Caco-2 (cell line): Measurements from ENCODE around the gene WDR46. TPM values are rescaled to one million over a fixed set of nuclear protein-coding genes. Genes with fewer than 3 reads are reported as not detected.

Experiments used
- BruUV-seq: library from RNA; stranded (reverse); fragments of 400-500 nt; replicated peaks from 2 replicates; lab custom pipeline; 2021; lab: Mats Ljungman, UMichigan
- CTCF ChIA-PET: fragments of 300-600 bp; sonication (Branson Sonifier 250); formaldehyde crosslinking; loops from one replicate; lab custom pipeline; 2022; ENCODE audit warnings: antibody characterized with exemption; lab: Charles Lee
- POLR2A ChIA-PET: fragments of 300-600 bp; sonication (Branson Sonifier 250); formaldehyde crosslinking; loops from one replicate; lab custom pipeline; 2022; ENCODE audit warnings: antibody characterized with exemption; lab: Charles Lee
- DNase-seq, 2 experiments: peaks; one replicate each; pipeline versions ENCODE4 v3.0.0 to v3.0.0-alpha.2; 2020 to 2022
- H3K27me3 ChIP-seq: replicated peaks from 2 replicates; pipeline ENCODE4 v1.6.0; 2011; ENCODE audit warnings: low read length; ENCODE audit not compliant: control insufficient read depth, insufficient read depth
- H3K36me3 ChIP-seq: 2 replicates; pipeline ENCODE4 v1.5.1; 2011; ENCODE audit warnings: low read length; ENCODE audit not compliant: control insufficient read depth, insufficient read depth
- H3K4me1 ChIP-seq: fragments of 250-450 bp; sonication (Bioruptor Pico); 2 replicates; pipeline ENCODE4 v1.5.1; 2020; ENCODE audit warnings: mild to moderate bottlenecking
- H3K4me3 ChIP-seq: 2 replicates; pipeline ENCODE4 v1.5.1; 2011; ENCODE audit warnings: low read depth, mild to moderate bottlenecking, control low read depth, low read length
- H3K9me3 ChIP-seq: fragments of 250-450 bp; sonication (Bioruptor Pico); 2 replicates; pipeline ENCODE4 v1.5.1; 2020; ENCODE audit warnings: mild to moderate bottlenecking, moderate library complexity
- H3K27ac Mint-ChIP-seq: one replicate; pipeline ENCODE4 v1.8.0; 2022; ENCODE audit warnings: mixed read lengths; ENCODE audit not compliant: unreplicated experiment
- H3K27me3 Mint-ChIP-seq: one replicate; pipeline ENCODE4 v1.8.0; 2022; ENCODE audit warnings: mixed read lengths; ENCODE audit not compliant: insufficient read depth, unreplicated experiment
- H3K36me3 Mint-ChIP-seq: one replicate; pipeline ENCODE4 v1.8.0; 2022; ENCODE audit warnings: mild to moderate bottlenecking, mixed read lengths; ENCODE audit not compliant: insufficient read depth, unreplicated experiment
- H3K4me1 Mint-ChIP-seq: one replicate; pipeline ENCODE4 v1.8.0; 2022; ENCODE audit warnings: low read depth, mixed read lengths; ENCODE audit not compliant: unreplicated experiment
- H3K4me3 Mint-ChIP-seq: one replicate; pipeline ENCODE4 v1.8.0; 2022; ENCODE audit warnings: mild to moderate bottlenecking, moderate library complexity, mixed read lengths; ENCODE audit not compliant: unreplicated experiment
- H3K9me3 Mint-ChIP-seq: one replicate; pipeline ENCODE4 v1.8.0; 2022; ENCODE audit warnings: mixed read lengths; ENCODE audit not compliant: unreplicated experiment
- CTCF ChIP-seq, 2 experiments: fragments of 200-600 bp in 1 of 2; IDR thresholded peaks; 1 replicate in 1 of 2; 2 replicates in 1 of 2; pipeline versions ENCODE4 v1.5.1 to v1.8.0; 2011 to 2022; ENCODE audit warnings: antibody characterized with exemption in 1 of 2, control low read depth in 1 of 2, inconsistent platforms in 1 of 2, low read depth in 1 of 2, low read length in 1 of 2, mild to moderate bottlenecking in 1 of 2, moderate library complexity in 1 of 2; ENCODE audit not compliant: insufficient read depth in 1 of 2, severe bottlenecking in 1 of 2, unreplicated experiment in 1 of 2
- intact Hi-C: fragments of 100-400 bp; cut with micrococcal nuclease; formaldehyde crosslinking; loops from one replicate; pipeline ENCODE4 v1.10.0; 2022; ENCODE audit not compliant: unreplicated experiment
- total RNA-seq: library from RNA; stranded (reverse); gene quantifications from 2 replicates; pipeline ENCODE4 v1.2.3, GENCODE V29; 2022

Gene WDR46
- total RNA-seq, 1 experiment from 2014 or later, result 58.2 TPM

- BruUV-seq, result no TSS peak
- H3K36me3 Mint-ChIP-seq, result peaks cover 53% of the 10 kb centered on the region
- H3K27me3 ChIP-seq, result no peaks in the 10 kb centered on the region
- CTCF ChIA-PET, result interaction anchor here (0.5 to 1.4 kb wide), 4 partner anchors 19 to 128 kb away, joined by 3 to 7 read pairs (median 4); partner anchors contain the start of genes RPS18 and VPS52
- H3K9me3 ChIP-seq, result no peaks in the 10 kb centered on the region
- no peaks in the 10 kb centered on the region for H3K27me3 Mint-ChIP-seq
- H3K4me3 ChIP-seq, result peak overlapping the region; percentile 90
- DNase-seq, result peak; percentile 87 to 88
- H3K4me1 ChIP-seq, result peaks cover 13% of the 10 kb centered on the region
- intact Hi-C loops, result loop anchor here (1.0 to 5.0 kb wide), 2 partner anchors 9 to 129 kb away; partner anchors contain the start of genes PFDN6 and WDR46
- H3K4me1 Mint-ChIP-seq, result peaks cover 13% of the 10 kb centered on the region
- TF ChIP-seq CTCF (IDR thresholded peaks at IDR 0.05; ENCODE audit: insufficient read depth in 1 of 2, low read depth in 1 of 2, low read length in 1 of 2, severe bottlenecking in 1 of 2, unreplicated experiment in 1 of 2), result no peak
- POLR2A ChIA-PET, result interaction anchor here (0.5 to 1.7 kb wide), 10 partner anchors 8 to 125 kb away, joined by 3 to 19 read pairs (median 4); partner anchors contain the start of genes PFDN6, RPS18, VPS52 and WDR46
- H3K9me3 Mint-ChIP-seq, result no peaks in the 10 kb centered on the region
- H3K27ac Mint-ChIP-seq, result peak overlapping the region; percentile 98
- peak overlapping the region; percentile 95 for H3K4me3 Mint-ChIP-seq
- no peaks in the 10 kb centered on the region; the same call in none of the 2 replicates for H3K36me3 ChIP-seq
These were observed 9.1 kb upstream of the WDR46 start for GRCh38 chr6:33297956-33298772.

DNA sequence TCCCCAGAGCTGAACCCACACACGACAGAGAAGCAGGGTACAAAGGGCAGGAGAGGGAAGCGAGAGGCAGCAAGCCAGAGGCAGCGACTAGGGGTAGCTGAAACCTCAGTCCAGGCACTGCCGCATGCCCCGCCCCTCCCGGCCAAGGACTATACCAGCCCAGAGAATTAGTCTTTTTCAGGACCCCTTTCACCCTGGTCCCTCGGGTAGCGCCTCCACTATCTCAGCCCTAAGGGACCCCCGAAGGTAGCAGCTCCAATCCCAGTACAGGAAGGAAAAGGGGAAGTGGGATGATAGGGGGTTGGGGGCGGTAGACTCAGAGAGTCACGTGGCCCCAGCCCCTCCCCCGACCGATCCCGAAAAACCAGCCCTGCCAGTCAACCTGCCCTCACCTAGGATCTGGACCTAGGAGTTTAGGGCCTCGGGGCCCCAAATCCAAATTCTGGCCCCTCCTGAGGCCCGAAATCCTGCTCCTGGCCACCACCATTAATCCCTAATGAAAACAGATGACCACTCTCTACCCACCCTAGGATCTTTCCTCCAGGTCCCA, 8.4 kb upstream of the WDR46 start:
- H3K36me3 Mint-ChIP-seq, result peaks cover 60% of the 10 kb centered on the region
- no peak for TF ChIP-seq CTCF (IDR thresholded peaks at IDR 0.05; ENCODE audit: insufficient read depth in 1 of 2, low read depth in 1 of 2, low read length in 1 of 2, severe bottlenecking in 1 of 2, unreplicated experiment in 1 of 2)
- POLR2A ChIA-PET, result interaction anchor here (0.5 to 1.6 kb wide), 7 partner anchors 8 to 76 kb away, joined by 3 to 9 read pairs (median 5); partner anchors contain the start of genes RPS18, VPS52 and ZBTB22
- intact Hi-C loops, result loop anchor here (1.0 to 5.0 kb wide), 2 partner anchors 8 to 130 kb away; partner anchors contain the start of genes PFDN6 and WDR46
- no peaks in the 10 kb centered on the region for H3K9me3 Mint-ChIP-seq
- DNase-seq, result peak; percentile 84 to 88
- no peaks in the 10 kb centered on the region for H3K27me3 Mint-ChIP-seq
- peaks cover 13% of the 10 kb centered on the region for H3K4me1 ChIP-seq
- H3K4me1 Mint-ChIP-seq, result peaks cover 13% of the 10 kb centered on the region
- CTCF ChIA-PET, result interaction anchor here (1.3 to 1.4 kb wide), 2 partner anchors 18 to 128 kb away, joined by 3 to 7 read pairs; no protein-coding TSS in a partner anchor
- H3K27me3 ChIP-seq, result no peaks in the 10 kb centered on the region
- BruUV-seq, result no TSS peak
- peak overlapping the region; percentile 98 for H3K27ac Mint-ChIP-seq
- no peaks in the 10 kb centered on the region for H3K9me3 ChIP-seq
- peak overlapping the region; percentile 90 for H3K4me3 ChIP-seq
- peak overlapping the region; percentile 95 for H3K4me3 Mint-ChIP-seq
- no peaks in the 10 kb centered on the region; the same call in none of the 2 replicates for H3K36me3 ChIP-seq
